Smooth muscle cell (in vitro differentiated cells): ENCODE results near the gene HMGCS2. TPM values are rescaled to one million over a fixed set of nuclear protein-coding genes. Genes with fewer than 3 reads are reported as not detected.

Experiments
- DNase-seq: peaks from one replicate; lab custom pipeline; 2025; ENCODE audit not compliant: unreplicated experiment; lab: John Stamatoyannopoulos, UW
- H2AFZ ChIP-seq: fragments of 200-600 bp; sonication (generic); 2 replicates; pipeline ENCODE4 v1.6.0; 2016; ENCODE audit warnings: antibody characterized with exemption, low read depth, mild to moderate bottlenecking
- H3F3A ChIP-seq: fragments of 200-600 bp; sonication (generic); 2 replicates; pipeline ENCODE4 v1.6.0; 2017; ENCODE audit warnings: antibody characterized with exemption, low read depth
- H3K27ac ChIP-seq: fragments of 200-600 bp; sonication (generic); 2 replicates; pipeline ENCODE4 v1.5.1; 2016; ENCODE audit warnings: low read depth, mild to moderate bottlenecking
- H3K27me3 ChIP-seq: fragments of 200-600 bp; sonication (generic); 2 replicates; pipeline ENCODE4 v1.6.1; 2016; ENCODE audit warnings: low read depth, mild to moderate bottlenecking
- H3K36me3 ChIP-seq: fragments of 200-600 bp; sonication (generic); 2 replicates; pipeline ENCODE4 v1.5.1; 2016; ENCODE audit warnings: low read depth
- H3K4me1 ChIP-seq: fragments of 200-600 bp; sonication (generic); 2 replicates; pipeline ENCODE4 v1.5.1; 2016; ENCODE audit warnings: low read depth
- H3K4me2 ChIP-seq: fragments of 200-600 bp; sonication (generic); 2 replicates; pipeline ENCODE4 v1.6.0; 2016; ENCODE audit warnings: mild to moderate bottlenecking
- H3K4me3 ChIP-seq: fragments of 200-600 bp; sonication (generic); 2 replicates; pipeline ENCODE4 v1.5.1; 2016; ENCODE audit warnings: mild to moderate bottlenecking
- H3K79me2 ChIP-seq: fragments of 200-600 bp; sonication (generic); 2 replicates; pipeline ENCODE4 v1.6.0; 2016; ENCODE audit warnings: low read depth, mild to moderate bottlenecking
- H3K9ac ChIP-seq: fragments of 200-600 bp; sonication (generic); 2 replicates; pipeline ENCODE4 v1.6.0; 2016; ENCODE audit warnings: low read depth
- H3K9me3 ChIP-seq: fragments of 200-600 bp; sonication (generic); replicated peaks from 2 replicates; pipeline ENCODE4 v1.5.1; 2016; ENCODE audit warnings: low read depth
- H4K20me1 ChIP-seq: fragments of 200-600 bp; sonication (generic); 2 replicates; pipeline ENCODE4 v1.6.0; 2016; ENCODE audit warnings: low read depth
- WGBS: methylation state at CpG from one replicate; pipeline ENCODE4 v1.1.7; 2016; ENCODE audit warnings: low lambda C conversion rate; 5-methylcytosine and 5-hydroxymethylcytosine counted together
- polyA plus RNA-seq: library from polyadenylated mRNA; unstranded; fragments of >200 nt; fragmentation: Nextera tagmentation; extraction: Ambion mirVana; gene quantifications from 2 replicates; pipeline ENCODE4 v1.2.1, GENCODE V29; 2016
- total RNA-seq: library from RNA; depleted of rRNA; stranded (reverse); fragments of >200 nt; gene quantifications from 2 replicates; pipeline ENCODE4 v1.2.3, GENCODE V29; 2014
- TF ChIP-seq, protein P1 (sequence below): fragments of 200-600 bp; sonication (generic); IDR thresholded peaks from 2 replicates; pipeline ENCODE4 v1.5.1; 2017; ENCODE audit warnings: borderline replicate concordance, mild to moderate bottlenecking, antibody characterized with exemption; ENCODE audit not compliant: insufficient read depth, poor library complexity, severe bottlenecking

The HMGCS2 gene
- total and polyA plus RNA-seq, 2 experiments from 2014 or later: not detected

DNA sequence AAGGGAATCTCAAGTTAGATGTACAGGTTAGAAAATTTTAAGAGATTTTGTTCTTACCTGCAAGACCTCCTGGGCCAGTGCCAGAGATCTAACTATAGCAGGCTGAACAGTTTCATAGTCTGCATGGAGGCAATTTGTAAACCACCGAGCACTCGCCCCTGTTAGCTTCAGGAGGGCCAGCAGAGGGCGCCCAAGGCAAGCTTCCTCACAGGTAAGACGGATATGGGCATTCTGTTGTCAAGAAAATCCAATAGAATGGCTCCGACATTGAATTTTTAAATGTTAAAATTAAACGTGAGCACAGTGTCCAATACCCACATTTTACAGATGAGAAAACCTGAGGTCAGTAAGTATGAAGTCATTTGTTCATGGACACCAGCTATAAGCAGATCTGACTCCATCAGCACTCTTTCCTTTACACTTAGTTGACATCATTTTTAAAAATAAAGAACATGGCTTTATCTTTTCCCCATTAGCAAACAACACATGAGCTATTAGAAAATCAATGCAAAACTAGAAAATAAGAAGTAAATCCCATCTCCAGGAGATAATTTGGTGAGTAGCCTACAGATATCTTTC, 40.4 kb upstream of the HMGCS2 start:
- Histone ChIP-seq H3F3A (no peaks in the 10 kb centered on the region), H4K20me1 (no peaks in the 10 kb centered on the region), H3K4me3 (no peak overlapping the region), H3K9ac (no peak overlapping the region), H3K4me2 (peak overlapping the region; percentile 31), H3K79me2 (no peaks in the 10 kb centered on the region), H2AFZ (no peak overlapping the region), H3K27ac (no peak overlapping the region), H3K36me3 (no peaks in the 10 kb centered on the region), H3K27me3 (peaks cover 12% of the 10 kb centered on the region), H3K9me3 (no peaks in the 10 kb centered on the region), H3K4me1 (no peaks in the 10 kb centered on the region)
- DNase-seq: no peak
- TF ChIP-seq, protein P1, sequence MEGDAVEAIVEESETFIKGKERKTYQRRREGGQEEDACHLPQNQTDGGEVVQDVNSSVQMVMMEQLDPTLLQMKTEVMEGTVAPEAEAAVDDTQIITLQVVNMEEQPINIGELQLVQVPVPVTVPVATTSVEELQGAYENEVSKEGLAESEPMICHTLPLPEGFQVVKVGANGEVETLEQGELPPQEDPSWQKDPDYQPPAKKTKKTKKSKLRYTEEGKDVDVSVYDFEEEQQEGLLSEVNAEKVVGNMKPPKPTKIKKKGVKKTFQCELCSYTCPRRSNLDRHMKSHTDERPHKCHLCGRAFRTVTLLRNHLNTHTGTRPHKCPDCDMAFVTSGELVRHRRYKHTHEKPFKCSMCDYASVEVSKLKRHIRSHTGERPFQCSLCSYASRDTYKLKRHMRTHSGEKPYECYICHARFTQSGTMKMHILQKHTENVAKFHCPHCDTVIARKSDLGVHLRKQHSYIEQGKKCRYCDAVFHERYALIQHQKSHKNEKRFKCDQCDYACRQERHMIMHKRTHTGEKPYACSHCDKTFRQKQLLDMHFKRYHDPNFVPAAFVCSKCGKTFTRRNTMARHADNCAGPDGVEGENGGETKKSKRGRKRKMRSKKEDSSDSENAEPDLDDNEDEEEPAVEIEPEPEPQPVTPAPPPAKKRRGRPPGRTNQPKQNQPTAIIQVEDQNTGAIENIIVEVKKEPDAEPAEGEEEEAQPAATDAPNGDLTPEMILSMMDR: peak; percentile 96
- WGBS: 6% methylated on average over 6 of the region's 6 CpGs

- Histone ChIP-seq H2AFZ (no peak overlapping the region), H3K27me3 (peaks cover 12% of the 10 kb centered on the region), H3K4me1 (no peaks in the 10 kb centered on the region), H3K27ac (no peak overlapping the region), H3K4me3 (no peak overlapping the region), H3F3A (no peaks in the 10 kb centered on the region), H3K9me3 (no peaks in the 10 kb centered on the region), H3K4me2 (no peak overlapping the region), H3K36me3 (no peaks in the 10 kb centered on the region), H3K9ac (no peak overlapping the region), H4K20me1 (no peaks in the 10 kb centered on the region), H3K79me2 (no peaks in the 10 kb centered on the region)
- WGBS: 58% methylated on average over 3 of the region's 3 CpGs
- TF ChIP-seq, protein P1: no peak
- DNase-seq: no peak
Measured at GRCh38 chr1:119808491-119808890, 39.8 kb upstream of the HMGCS2 start.

- Histone ChIP-seq H3K36me3 (no peaks in the 10 kb centered on the region), H3K4me1 (no peaks in the 10 kb centered on the region), H4K20me1 (no peaks in the 10 kb centered on the region), H2AFZ (no peak overlapping the region), H3K4me3 (no peak overlapping the region), H3K9me3 (no peaks in the 10 kb centered on the region), H3K4me2 (no peak overlapping the region), H3K27ac (no peak overlapping the region), H3K79me2 (no peaks in the 10 kb centered on the region), H3K9ac (no peak overlapping the region), H3K27me3 (peaks cover 12% of the 10 kb centered on the region), H3F3A (no peaks in the 10 kb centered on the region)
- no peak for DNase-seq
- TF ChIP-seq, protein P1: no peak
- 79% methylated on average over 4 of the region's 4 CpGs for WGBS
Measured at GRCh38 chr1:119806489-119806888, 37.8 kb upstream of the HMGCS2 start.

GRCh38 chr1:119805746-119806145, 37.0 kb upstream of the HMGCS2 start:
- DNase-seq: no peak
- H3K9me3 ChIP-seq: no peaks in the 10 kb centered on the region
- H3K36me3 ChIP-seq: no peaks in the 10 kb centered on the region
- no peak overlapping the region for H3K27ac ChIP-seq
- TF ChIP-seq, protein P1: no peak
- H3K4me3 ChIP-seq: no peak overlapping the region
- H4K20me1 ChIP-seq: no peaks in the 10 kb centered on the region
- H2AFZ ChIP-seq: no peak overlapping the region
- H3K4me1 ChIP-seq: no peaks in the 10 kb centered on the region
- no peaks in the 10 kb centered on the region for H3F3A ChIP-seq
- WGBS: 93% methylated on average over 13 of the region's 13 CpGs
- H3K4me2 ChIP-seq: no peak overlapping the region
- H3K79me2 ChIP-seq: no peaks in the 10 kb centered on the region
- H3K9ac ChIP-seq: no peak overlapping the region
- peaks cover 12% of the 10 kb centered on the region for H3K27me3 ChIP-seq
